Measurements from ENCODE around the gene TTLL7. TPM values are rescaled to one million over a fixed set of nuclear protein-coding genes. Genes with fewer than 3 reads are reported as not detected.

The TTLL7 gene
- total and polyA plus RNA-seq, 7 experiments from 2014 or later, result 0.27 to 2.1 (median 1.1) TPM; not detected in 4

- H3K36me3 ChIP-seq (ENCODE audit: control insufficient read depth in 2 of 3, insufficient read depth in 3 of 3, low read length in 3 of 3), result no peaks in the 10 kb centered on the region
- no peak overlapping the region for H3K4me3 ChIP-seq (ENCODE audit: low read length)
- H3K4me1 ChIP-seq (ENCODE audit: control insufficient read depth in 2 of 2, insufficient read depth in 2 of 2, low read length in 2 of 2), result no peaks in the 10 kb centered on the region
- no peak for DNase-seq
- Mint-ChIP-seq H3K27me3 (peaks cover 8 to 20% (median 16%) of the 10 kb centered on the region in 5 donors), H3K36me3 (no peaks in the 10 kb centered on the region), H3K4me3 (no peak overlapping the region), H3K27ac (no peak overlapping the region), H3K9me3 (no peaks in the 10 kb centered on the region), H3K4me1 (no peaks in the 10 kb centered on the region)
- POLR2A ChIA-PET, result no interaction called here
- no peaks in the 10 kb centered on the region for H3K27me3 ChIP-seq (ENCODE audit: control insufficient read depth in 2 of 2, insufficient read depth in 2 of 2, low read length in 2 of 2)
- no peak overlapping the region for H3K27ac ChIP-seq (ENCODE audit: low read depth, low read length)
- CTCF ChIA-PET, result interaction anchor here (0.6 kb wide), 1 partner anchor 766 kb away, joined by 3 read pairs; no protein-coding TSS in a partner anchor
- no peak for ATAC-seq
- intact Hi-C loops (cut with micrococcal nuclease), result no loop called here
- no peaks in the 10 kb centered on the region for H3K9me3 ChIP-seq (ENCODE audit: control insufficient read depth in 2 of 3, low read length in 3 of 3)
These were observed 37.2 kb downstream of the TTLL7 start for GRCh38 chr1:83961571-83962295.

GRCh38 chr1:83960669-83961277 is 38.2 kb downstream of the TTLL7 start:
- Histone ChIP-seq H3K27ac (ENCODE audit: low read depth, low read length) (no peak overlapping the region), H3K9me3 (ENCODE audit: control insufficient read depth in 2 of 3, low read length in 3 of 3) (no peaks in the 10 kb centered on the region), H3K27me3 (ENCODE audit: control insufficient read depth in 2 of 2, insufficient read depth in 2 of 2, low read length in 2 of 2) (no peaks in the 10 kb centered on the region), H3K4me1 (ENCODE audit: control insufficient read depth in 2 of 2, insufficient read depth in 2 of 2, low read length in 2 of 2) (no peaks in the 10 kb centered on the region), H3K4me3 (ENCODE audit: low read length) (no peak overlapping the region), H3K36me3 (ENCODE audit: control insufficient read depth in 2 of 3, insufficient read depth in 3 of 3, low read length in 3 of 3) (no peaks in the 10 kb centered on the region)
- H3K4me3 Mint-ChIP-seq, result no peak overlapping the region
- peaks cover 0 to under 1% (median 0%) of the 10 kb centered on the region in 11 donors for H3K9me3 Mint-ChIP-seq
- ATAC-seq, result no peak
- DNase-seq, result no peak
- POLR2A ChIA-PET, result no interaction called here
- H3K36me3 Mint-ChIP-seq, result no peaks in the 10 kb centered on the region
- H3K27me3 Mint-ChIP-seq, result peaks cover 8 to 18% (median 16%) of the 10 kb centered on the region in 5 donors
- H3K27ac Mint-ChIP-seq, result no peak overlapping the region
- no peaks in the 10 kb centered on the region for H3K4me1 Mint-ChIP-seq
- intact Hi-C loops (cut with micrococcal nuclease), result no loop called here
- CTCF ChIA-PET, result interaction anchor here (0.6 kb wide), 1 partner anchor 1982 kb away, joined by 3 read pairs; no protein-coding TSS in a partner anchor

DNA sequence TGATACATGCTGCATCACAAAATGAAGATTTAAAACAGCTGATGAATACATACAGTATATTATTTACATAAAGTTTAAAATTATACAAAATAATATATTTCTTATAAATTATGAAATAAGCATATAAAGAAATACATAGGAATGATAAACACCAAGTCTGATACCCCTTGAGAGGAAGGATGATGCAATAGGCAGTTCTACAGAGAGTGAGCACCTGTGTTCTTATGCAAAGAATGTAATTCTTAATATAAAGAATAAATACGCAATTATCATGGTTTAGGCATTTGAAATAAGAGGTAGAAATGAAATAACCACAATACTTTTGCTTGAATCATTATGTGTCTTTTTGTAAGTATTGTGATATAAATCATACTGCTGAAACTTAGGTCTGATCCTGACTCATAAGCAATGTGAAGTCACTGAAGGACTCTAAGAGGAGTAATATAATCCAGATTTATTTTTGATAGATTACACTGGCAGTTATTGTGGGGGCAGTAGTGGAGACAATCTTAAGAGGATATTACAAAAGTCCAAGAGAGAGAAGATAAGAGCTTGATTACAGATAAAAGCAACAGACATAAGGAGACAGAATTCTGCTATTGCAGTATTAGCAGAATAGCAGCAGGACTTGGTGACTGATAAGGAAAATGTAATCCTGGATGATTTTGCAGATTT is 39.0 kb downstream of the TTLL7 start:
- DNase-seq (no peak), ATAC-seq (no peak)
- Histone ChIP-seq H3K27me3 (ENCODE audit: control insufficient read depth in 2 of 2, insufficient read depth in 2 of 2, low read length in 2 of 2) (no peaks in the 10 kb centered on the region), H3K27ac (ENCODE audit: low read depth, low read length) (no peak overlapping the region), H3K4me1 (ENCODE audit: control insufficient read depth in 2 of 2, insufficient read depth in 2 of 2, low read length in 2 of 2) (no peaks in the 10 kb centered on the region), H3K4me3 (ENCODE audit: low read length) (no peak overlapping the region), H3K9me3 (ENCODE audit: control insufficient read depth in 2 of 3, low read length in 3 of 3) (no peaks in the 10 kb centered on the region), H3K36me3 (ENCODE audit: control insufficient read depth in 2 of 3, insufficient read depth in 3 of 3, low read length in 3 of 3) (no peaks in the 10 kb centered on the region)
- ChIA-PET CTCF (interaction anchor here (0.6 kb wide), 1 partner anchor 1981 kb away, joined by 3 read pairs; no protein-coding TSS in a partner anchor), POLR2A (no interaction called here)
- Mint-ChIP-seq H3K36me3 (peaks cover 0 to 4% (median 0%) of the 10 kb centered on the region in 5 donors), H3K27ac (no peak overlapping the region), H3K4me3 (no peak overlapping the region), H3K9me3 (peaks cover 0 to 1% (median 0%) of the 10 kb centered on the region in 11 donors), H3K4me1 (no peaks in the 10 kb centered on the region), H3K27me3 (peaks cover 8 to 18% (median 14%) of the 10 kb centered on the region in 5 donors)
- intact Hi-C loops (cut with micrococcal nuclease), result no loop called here

- no peaks in the 10 kb centered on the region for H3K27me3 ChIP-seq (ENCODE audit: control insufficient read depth in 2 of 2, insufficient read depth in 2 of 2, low read length in 2 of 2)
- no peaks in the 10 kb centered on the region for H3K4me1 ChIP-seq (ENCODE audit: control insufficient read depth in 2 of 2, insufficient read depth in 2 of 2, low read length in 2 of 2)
- DNase-seq (no peak), ATAC-seq (no peak)
- H3K4me3 Mint-ChIP-seq, result no peak overlapping the region
- H3K4me3 ChIP-seq (ENCODE audit: low read length), result no peak overlapping the region
- peaks cover 0 to 1% (median 0%) of the 10 kb centered on the region in 11 donors for H3K9me3 Mint-ChIP-seq
- no peaks in the 10 kb centered on the region for H3K9me3 ChIP-seq (ENCODE audit: control insufficient read depth in 2 of 3, low read length in 3 of 3)
- H3K27me3 Mint-ChIP-seq, result peaks cover 3 to 19% (median 12%) of the 10 kb centered on the region in 5 donors
- intact Hi-C loops (cut with micrococcal nuclease), result no loop called here
- ChIA-PET CTCF (no interaction called here), POLR2A (no interaction called here)
- no peaks in the 10 kb centered on the region for H3K4me1 Mint-ChIP-seq
- peaks cover 0 to 4% (median 0%) of the 10 kb centered on the region in 5 donors for H3K36me3 Mint-ChIP-seq
- no peaks in the 10 kb centered on the region for H3K36me3 ChIP-seq (ENCODE audit: control insufficient read depth in 2 of 3, insufficient read depth in 3 of 3, low read length in 3 of 3)
- H3K27ac ChIP-seq (ENCODE audit: low read depth, low read length), result no peak overlapping the region
- no peak overlapping the region for H3K27ac Mint-ChIP-seq
These were observed 40.2 kb downstream of the TTLL7 start for GRCh38 chr1:83958704-83959103.

DNA sequence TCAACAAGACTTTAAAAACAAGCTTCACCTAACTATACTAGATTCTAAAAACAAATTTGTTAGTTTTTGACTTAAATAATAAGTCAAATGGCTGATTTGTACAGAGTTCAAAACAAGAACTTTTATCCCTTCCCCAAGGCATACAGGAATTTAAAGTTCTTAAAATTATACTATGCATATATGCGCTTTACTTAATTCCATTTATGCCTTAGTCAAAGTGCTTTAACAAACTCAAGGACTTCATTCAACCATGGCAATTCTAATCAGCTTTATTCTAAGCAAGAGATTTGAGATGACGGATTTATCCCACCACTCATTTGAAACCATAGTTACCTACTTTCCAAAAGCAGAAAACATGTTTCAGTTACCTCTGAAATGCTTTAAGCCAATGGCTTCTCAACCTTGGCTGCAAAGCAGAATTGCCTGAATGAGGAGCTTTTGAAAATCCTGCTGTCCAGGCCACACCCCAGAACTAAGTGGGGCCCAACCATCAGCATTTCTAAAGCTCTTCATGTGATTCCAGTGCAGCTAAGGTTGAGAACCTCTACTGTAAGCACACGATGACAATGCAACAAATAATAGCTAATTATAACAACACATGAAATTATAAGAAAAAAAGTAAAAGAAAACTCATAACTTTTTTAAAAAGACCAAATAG is 44.6 kb downstream of the TTLL7 start:
- intact Hi-C loops (cut with micrococcal nuclease), result no loop called here
- no peaks in the 10 kb centered on the region for H3K4me1 Mint-ChIP-seq
- CTCF ChIA-PET, result interaction anchor here (0.5 to 0.6 kb wide), 2 partner anchors 26 to 91 kb away, joined by 3 read pairs; no protein-coding TSS in a partner anchor
- ATAC-seq (no peak), DNase-seq (no peak)
- Histone ChIP-seq H3K27me3 (ENCODE audit: control insufficient read depth in 2 of 2, insufficient read depth in 2 of 2, low read length in 2 of 2) (no peaks in the 10 kb centered on the region), H3K4me1 (ENCODE audit: control insufficient read depth in 2 of 2, insufficient read depth in 2 of 2, low read length in 2 of 2) (no peaks in the 10 kb centered on the region), H3K4me3 (ENCODE audit: low read length) (no peak overlapping the region), H3K9me3 (ENCODE audit: control insufficient read depth in 2 of 3, low read length in 3 of 3) (no peaks in the 10 kb centered on the region), H3K27ac (ENCODE audit: low read depth, low read length) (no peak overlapping the region), H3K36me3 (ENCODE audit: control insufficient read depth in 2 of 3, insufficient read depth in 3 of 3, low read length in 3 of 3) (no peaks in the 10 kb centered on the region)
- H3K27me3 Mint-ChIP-seq, result peaks cover 7 to 28% (median 18%) of the 10 kb centered on the region in 5 donors
- no peak overlapping the region for H3K27ac Mint-ChIP-seq
- POLR2A ChIA-PET, result no interaction called here
- H3K36me3 Mint-ChIP-seq, result peaks cover 0 to 4% (median 0%) of the 10 kb centered on the region in 5 donors
- peaks cover 0 to 1% (median 0%) of the 10 kb centered on the region in 11 donors for H3K9me3 Mint-ChIP-seq
- H3K4me3 Mint-ChIP-seq, result no peak overlapping the region

DNA sequence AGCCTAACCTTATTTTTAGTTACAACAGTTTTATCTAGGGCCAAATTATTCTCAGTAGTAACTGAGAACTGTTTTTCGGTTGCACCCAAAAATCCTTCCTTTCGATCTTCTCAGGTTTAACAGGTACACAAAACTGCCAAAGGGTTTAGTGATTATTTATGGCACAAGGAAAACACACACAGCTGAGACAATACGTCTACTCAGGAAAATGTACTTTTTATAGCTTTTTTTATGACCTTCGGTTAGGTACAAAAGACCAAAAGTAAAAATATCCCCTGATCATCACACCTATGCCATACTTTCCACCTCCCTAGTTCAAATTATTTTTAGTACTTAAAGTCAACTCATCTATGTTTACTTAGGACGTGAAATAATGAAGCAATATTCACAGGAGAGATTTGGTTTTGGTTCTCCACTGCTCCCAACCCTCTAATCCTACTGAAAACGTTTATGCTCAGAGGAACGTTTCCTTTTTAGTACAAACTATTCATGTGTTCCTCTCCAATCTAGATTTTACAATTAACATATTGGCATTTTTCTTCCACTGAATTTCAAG is 48.7 kb downstream of the TTLL7 start:
- Mint-ChIP-seq H3K9me3 (no peaks in the 10 kb centered on the region), H3K27me3 (peaks cover 4 to 19% (median 13%) of the 10 kb centered on the region in 5 donors), H3K4me3 (no peak overlapping the region), H3K36me3 (peaks cover 0 to 3% (median 0%) of the 10 kb centered on the region in 5 donors), H3K4me1 (no peaks in the 10 kb centered on the region), H3K27ac (no peak overlapping the region)
- H3K36me3 ChIP-seq (ENCODE audit: control insufficient read depth in 2 of 3, insufficient read depth in 3 of 3, low read length in 3 of 3), result no peaks in the 10 kb centered on the region
- H3K27me3 ChIP-seq (ENCODE audit: control insufficient read depth in 2 of 2, insufficient read depth in 2 of 2, low read length in 2 of 2), result no peaks in the 10 kb centered on the region
- no peaks in the 10 kb centered on the region for H3K4me1 ChIP-seq (ENCODE audit: control insufficient read depth in 2 of 2, insufficient read depth in 2 of 2, low read length in 2 of 2)
- H3K27ac ChIP-seq (ENCODE audit: low read depth, low read length), result no peak overlapping the region
- no peak overlapping the region for H3K4me3 ChIP-seq (ENCODE audit: low read length)
- POLR2A ChIA-PET, result no interaction called here
- H3K9me3 ChIP-seq (ENCODE audit: control insufficient read depth in 2 of 3, low read length in 3 of 3), result no peaks in the 10 kb centered on the region
- CTCF ChIA-PET, result no interaction called here
- intact Hi-C loops (cut with micrococcal nuclease), result no loop called here
- ATAC-seq, result no peak
- no peak for DNase-seq
